GM12891 (cell line): ENCODE data around the gene KRTAP3-2.

ENCODE experiments used
- DNase-seq: peaks from one replicate; pipeline ENCODE4 v3.0.0; 2011; ENCODE audit warnings: low spot score; ENCODE audit not compliant: insufficient read length
- FAIRE-seq: peaks from 2 replicates; lab custom pipeline; 2011; peaks lifted over from hg19 to GRCh38; lab: Jason Lieb, UNC
- PAX5 ChIP-seq: IDR thresholded peaks from 2 replicates; pipeline ENCODE4 v1.6.1; 2011; ENCODE audit warnings: low read length, moderate library complexity, mild to moderate bottlenecking; ENCODE audit not compliant: insufficient read depth, severe bottlenecking
- POLR2A ChIP-seq: IDR thresholded peaks from 2 replicates; pipeline ENCODE4 v1.6.1; 2011; ENCODE audit warnings: low read depth, low read length, control low read depth
- POLR2AphosphoS5 ChIP-seq: IDR thresholded peaks from 2 replicates; pipeline ENCODE4 v1.6.1; 2011; ENCODE audit warnings: low read depth, low read length, control low read depth
- POU2F2 ChIP-seq: IDR thresholded peaks from 2 replicates; pipeline ENCODE4 v1.6.1; 2011; ENCODE audit warnings: low read depth, mild to moderate bottlenecking, control low read depth, low read length, moderate library complexity
- SPI1 ChIP-seq: IDR thresholded peaks from 2 replicates; pipeline ENCODE4 v1.6.1; 2011; ENCODE audit warnings: low read depth, low read length, control low read depth
- TAF1 ChIP-seq: IDR thresholded peaks from 2 replicates; pipeline ENCODE4 v1.6.1; 2011; ENCODE audit warnings: low read depth, low read length, control low read depth

KRTAP3-2 gene

GRCh38 chr17:41010441-41010840, 10.7 kb upstream of the KRTAP3-2 start:
- no peak for TF ChIP-seq POLR2AphosphoS5
- no peak for TF ChIP-seq SPI1
- TF ChIP-seq PAX5 = no peak
- no peak for TF ChIP-seq POLR2A
- TF ChIP-seq POU2F2 = no peak
- TF ChIP-seq TAF1 = no peak
- DNase-seq = no peak
- FAIRE-seq = no peak

DNA sequence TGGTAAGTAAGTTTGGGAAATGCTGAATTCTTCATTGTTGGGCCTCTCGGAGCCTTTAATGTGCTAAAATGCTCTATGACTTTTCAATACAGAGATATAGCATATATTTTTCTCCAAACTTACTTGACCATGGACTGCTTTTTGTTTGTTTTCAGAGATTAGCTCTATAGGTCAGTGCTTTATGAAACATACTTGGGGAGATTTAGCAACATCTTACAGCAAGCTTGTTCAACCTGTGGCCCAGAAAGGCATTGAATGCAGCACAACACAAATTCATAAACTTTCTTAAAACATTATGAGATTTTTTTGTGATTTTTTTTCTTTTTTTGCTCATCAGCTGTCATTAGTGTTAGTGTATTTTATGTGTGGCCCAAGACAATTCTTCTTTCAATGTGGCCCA, 10.2 kb upstream of the KRTAP3-2 start:
- TF ChIP-seq SPI1 (no peak), POLR2AphosphoS5 (no peak), PAX5 (no peak), POLR2A (no peak), TAF1 (no peak), POU2F2 (no peak)
- FAIRE-seq (no peak), DNase-seq (no peak)

- DNase-seq (no peak), FAIRE-seq (no peak)
- no peak for TF ChIP-seq POU2F2
- no peak for TF ChIP-seq TAF1
- no peak for TF ChIP-seq SPI1
- TF ChIP-seq POLR2AphosphoS5 = no peak
- TF ChIP-seq PAX5 = no peak
- no peak for TF ChIP-seq POLR2A
Observed at GRCh38 chr17:41009301-41009760, 9.6 kb upstream of the KRTAP3-2 start.

GRCh38 chr17:41008811-41009210, 9.1 kb upstream of the KRTAP3-2 start, which contains the start of gene KRTAP3-1:
Gene KRTAP3-1 (minus strand): TSS chr17:41009128. CDS start chr17:41009074, 54 bp downstream.
- no peak for DNase-seq
- no peak for FAIRE-seq
- TF ChIP-seq TAF1 (no peak), SPI1 (no peak), PAX5 (no peak), POLR2A (no peak), POU2F2 (no peak), POLR2AphosphoS5 (no peak)

GRCh38 chr17:41004397-41004796, 4.7 kb upstream of the KRTAP3-2 start:
- FAIRE-seq (no peak), DNase-seq (no peak)
- TF ChIP-seq POLR2AphosphoS5 (no peak), POU2F2 (no peak), POLR2A (no peak), PAX5 (no peak), SPI1 (no peak), TAF1 (no peak)

GRCh38 chr17:41003926-41004325, 4.2 kb upstream of the KRTAP3-2 start:
- no peak for DNase-seq
- FAIRE-seq = no peak
- no peak for TF ChIP-seq TAF1
- no peak for TF ChIP-seq POLR2AphosphoS5
- TF ChIP-seq POU2F2 = no peak
- TF ChIP-seq SPI1 = no peak
- TF ChIP-seq PAX5 = no peak
- no peak for TF ChIP-seq POLR2A

- TF ChIP-seq POLR2AphosphoS5 (no peak), PAX5 (no peak), SPI1 (no peak), POU2F2 (no peak), POLR2A (no peak), TAF1 (no peak)
- DNase-seq (no peak), FAIRE-seq (no peak)
Observed at GRCh38 chr17:41002814-41003213, 3.1 kb upstream of the KRTAP3-2 start.

DNA sequence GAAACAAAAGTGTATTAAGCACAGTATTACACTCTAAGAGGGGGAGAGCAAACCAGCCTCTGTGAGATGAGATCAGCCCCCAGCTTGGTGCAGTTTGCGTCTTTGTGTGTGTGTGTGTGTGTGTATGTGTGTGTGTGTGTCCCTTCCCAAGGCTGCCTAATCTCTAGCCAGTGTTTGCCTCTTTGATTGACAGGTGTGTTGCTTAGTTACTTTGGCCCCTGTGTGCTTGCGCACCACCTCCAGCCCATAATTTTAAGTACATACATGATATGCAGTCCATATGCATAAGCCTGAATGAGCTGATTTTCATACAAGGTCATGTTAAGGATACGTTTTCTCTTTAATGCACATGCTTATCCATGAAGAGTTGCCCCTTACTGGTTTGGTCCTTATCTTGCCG, 2.1 kb upstream of the KRTAP3-2 start:
- FAIRE-seq = no peak
- TF ChIP-seq SPI1 = no peak
- TF ChIP-seq TAF1 = no peak
- TF ChIP-seq POU2F2 = no peak
- no peak for TF ChIP-seq POLR2A
- TF ChIP-seq POLR2AphosphoS5 = no peak
- TF ChIP-seq PAX5 = no peak
- no peak for DNase-seq

GRCh38 chr17:40997361-40997760, 2.3 kb downstream of the KRTAP3-2 start:
- no peak for DNase-seq
- FAIRE-seq = no peak
- no peak for TF ChIP-seq SPI1
- TF ChIP-seq POU2F2 = no peak
- TF ChIP-seq POLR2A = no peak
- TF ChIP-seq POLR2AphosphoS5 = no peak

GRCh38 chr17:40996829-40997228, 2.9 kb downstream of the KRTAP3-2 start:
- no peak for DNase-seq
- TF ChIP-seq POLR2A (no peak), POU2F2 (no peak), TAF1 (no peak), PAX5 (no peak), POLR2AphosphoS5 (no peak), SPI1 (no peak)
- FAIRE-seq = no peak

- TF ChIP-seq POLR2AphosphoS5 (no peak), TAF1 (no peak), POLR2A (no peak), PAX5 (no peak), SPI1 (no peak), POU2F2 (no peak)
- FAIRE-seq = no peak
- DNase-seq = no peak
Observed at GRCh38 chr17:40995116-40995515, 4.6 kb downstream of the KRTAP3-2 start.
